ENCODE results near the gene CALML6. TPM values are rescaled to one million over a fixed set of nuclear protein-coding genes. Genes with fewer than 3 reads are reported as not detected.

The CALML6 gene
- polyA plus RNA-seq (2011; rRNA removed) (0.29 and 0.49 TPM in 2 replicates), polyA plus RNA-seq (2017; fragmentation: RNase III; extraction: RNeasy Plus Mini Kit Qiagen cat#74134 plus additional on column Dnase treatment) (0.35 to 0.55 TPM (median 0.49 TPM) in 3 replicates), polyA minus RNA-seq (2011; rRNA and poly(A)+ RNA removed) (not detected in 2 replicates)
- 0.08 and 0.12 TPM in 2 replicates for polyA plus RNA-seq (2012; cell fraction: cytosol; rRNA removed)
- 2.3 and 2.7 TPM in 2 replicates for polyA plus RNA-seq (2012; cell fraction: nucleus; rRNA removed)

GRCh38 chr1:1914971-1915692 lies at the start of gene CALML6:
TSS of gene CALML6 (plus strand) at chr1:1915260. CDS start at chr1:1915281, 21 bp downstream.
- POLR2A ChIA-PET = no interaction called here
- no peaks in the 10 kb centered on the region for H3K9me3 ChIP-seq

GRCh38 chr1:1867164-1867563 lies 47.9 kb upstream of the CALML6 start:
- H3K27ac ChIP-seq = no peak overlapping the region
- no peak overlapping the region for H3K4me3 ChIP-seq
- ATAC-seq (no peak), FAIRE-seq (no peak), DNase-seq (ENCODE audit: low read depth in 1 of 2, low spot score in 1 of 2) (no peak)
- H3K4me1 ChIP-seq = peaks cover 11% of the 10 kb centered on the region
- ChIA-PET CTCF (no interaction called here), POLR2A (no interaction called here)
- no peaks in the 10 kb centered on the region for H3K9me3 ChIP-seq
- no peak for TF ChIP-seq RFX5 (IDR thresholded peaks at IDR 0.05)
- TF ChIP-seq SMC3 (IDR thresholded peaks at IDR 0.05) = no peak
- no peak for TF ChIP-seq ELK1 (IDR thresholded peaks at IDR 0.05; ENCODE audit: low read depth, low read length)
- no peak for TF ChIP-seq FOXS1 (CRISPR knock-in tag; IDR thresholded peaks at IDR 0.05)
- no peak for TF ChIP-seq MAZ (IDR thresholded peaks at IDR 0.05; ENCODE audit: borderline replicate concordance, low read depth, low read length)
- no peak for TF ChIP-seq CEBPB (IDR thresholded peaks at IDR 0.05)
- TF ChIP-seq NPAS2 (CRISPR knock-in tag; IDR thresholded peaks at IDR 0.05; ENCODE audit: borderline replicate concordance) = no peak
- TF ChIP-seq CBX8 (IDR thresholded peaks at IDR 0.05) = no peak
- 98% methylated on average over 3 of the region's 3 CpGs for WGBS (ENCODE audit: missing lambda C conversion rate)
- no peak overlapping the region for H3K4me2 ChIP-seq

More at GRCh38 chr1:1914971-1915692, at the start of gene CALML6:
- TF ChIP-seq ELK1 (IDR thresholded peaks at IDR 0.05; ENCODE audit: low read depth, low read length) (no peak), ESRRA (IDR thresholded peaks at IDR 0.05; ENCODE audit: borderline replicate concordance, low read length) (no peak), RCOR1 (IDR thresholded peaks at IDR 0.05; ENCODE audit: low read depth, low read length) (no peak), HOXB5 (CRISPR knock-in tag; IDR thresholded peaks at IDR 0.05) (no peak), HES2 (IDR thresholded peaks at IDR 0.05) (no peak), FOSB (CRISPR knock-in tag; IDR thresholded peaks at IDR 0.05) (no peak), HDAC2 (IDR thresholded peaks at IDR 0.05) (no peak), FOSL2 (IDR thresholded peaks at IDR 0.05) (no peak), FOSL2 (CRISPR knock-in tag; IDR thresholded peaks at IDR 0.05) (no peak), CHD2 (IDR thresholded peaks at IDR 0.05; ENCODE audit: low read length, partially characterized antibody) (no peak), TFCP2L1 (CRISPR knock-in tag; IDR thresholded peaks at IDR 0.05) (no peak)
- no peak for DNase-seq (ENCODE audit: low read depth in 1 of 2, low spot score in 1 of 2)
- CTCF ChIA-PET = interaction anchor here (2.6 kb wide), 1 partner anchor 9 kb away, joined by 7 read pairs; no protein-coding TSS in a partner anchor
- Histone ChIP-seq H3K4me1 (peaks cover 10% of the 10 kb centered on the region), H3K27ac (no peak within 1 kb of the TSS), H3K4me2 (no peak within 1 kb of the TSS), H3K4me3 (no peak within 1 kb of the TSS)
- no peak for FAIRE-seq
- ATAC-seq = no peak
- WGBS (ENCODE audit: missing lambda C conversion rate) = 86% methylated on average over 13 of the region's 15 CpGs

DNA sequence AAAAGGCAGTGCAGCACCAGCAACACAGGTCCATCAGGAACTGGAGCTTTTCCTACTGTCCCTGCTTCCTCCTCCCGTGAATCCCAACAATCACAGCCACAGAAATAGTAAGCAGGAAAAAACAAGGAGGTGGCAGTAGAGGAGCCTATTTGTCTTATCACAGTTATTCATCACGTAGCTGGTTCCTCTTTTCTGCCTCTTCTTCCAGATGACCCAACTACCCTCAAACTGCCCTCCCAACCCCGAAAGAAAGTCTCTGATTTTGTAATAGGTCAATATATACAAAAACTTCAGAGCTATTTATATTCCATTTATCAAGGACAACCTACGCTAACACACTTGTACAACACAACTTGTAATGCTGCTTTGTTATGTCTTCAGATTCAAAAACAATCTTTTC lies 45.6 kb upstream of the CALML6 start:
- FAIRE-seq (no peak), ATAC-seq (no peak), DNase-seq (ENCODE audit: low read depth in 1 of 2, low spot score in 1 of 2) (no peak)
- TF ChIP-seq HMGXB4 (CRISPR knock-in tag; IDR thresholded peaks at IDR 0.05; ENCODE audit: borderline replicate concordance) (no peak), RCOR1 (IDR thresholded peaks at IDR 0.05; ENCODE audit: low read depth, low read length) (no peak), PHF8 (IDR thresholded peaks at IDR 0.05; ENCODE audit: borderline replicate concordance, low read depth) (no peak), MAFK (IDR thresholded peaks at IDR 0.05; ENCODE audit: partially characterized antibody) (no peak)
- H3K4me3 ChIP-seq = no peak overlapping the region
- WGBS (ENCODE audit: missing lambda C conversion rate) = 87% methylated on average over 4 of the region's 4 CpGs
- H3K27ac ChIP-seq = no peak overlapping the region
- ChIA-PET POLR2A (no interaction called here), CTCF (interaction anchor here (1.0 to 1.1 kb wide), 2 partner anchors 11 to 14 kb away, joined by 3 read pairs; no protein-coding TSS in a partner anchor)
- no peaks in the 10 kb centered on the region for H3K4me1 ChIP-seq
- no peaks in the 10 kb centered on the region for H3K9me3 ChIP-seq
- H3K4me2 ChIP-seq = no peak overlapping the region
